ENCODE results near the gene SGTB.
"Not testable (repeated sequence)": the region's sequence is repeated elsewhere in the genome, so short reads cannot be mapped to it uniquely, and the experiment has no call there.

The SGTB gene

GRCh38 chr5:65734196-65734775, 12.4 kb upstream of the SGTB start:
- DNase-seq (ENCODE audit: low read depth), result not testable (repeated sequence)

- not testable (repeated sequence) for DNase-seq (ENCODE audit: low read depth)
Observed at GRCh38 chr5:65732046-65732445, 10.1 kb upstream of the SGTB start.

- DNase-seq (ENCODE audit: low read depth), result peak; percentile 16
Observed at GRCh38 chr5:65730910-65731309, 9.0 kb upstream of the SGTB start.

GRCh38 chr5:65728218-65728617, 6.3 kb upstream of the SGTB start:
- DNase-seq (ENCODE audit: low read depth), result peak; percentile 34

GRCh38 chr5:65727491-65728156, 5.7 kb upstream of the SGTB start:
- no peak for DNase-seq (ENCODE audit: low read depth)

GRCh38 chr5:65722575-65723403, 880 bp upstream of the SGTB start:
- DNase-seq (ENCODE audit: low read depth), result peak; percentile 79

GRCh38 chr5:65721050-65721719, 724 bp downstream of the SGTB start:
- DNase-seq (ENCODE audit: low read depth), result peak; percentile 85

- DNase-seq (ENCODE audit: low read depth), result no peak
Observed at GRCh38 chr5:65718576-65719310, 3.2 kb downstream of the SGTB start.

GRCh38 chr5:65708145-65708544, 13.8 kb downstream of the SGTB start:
- no peak for DNase-seq (ENCODE audit: low read depth)

GRCh38 chr5:65707663-65708062, 14.2 kb downstream of the SGTB start:
- DNase-seq (ENCODE audit: low read depth), result no peak

GRCh38 chr5:65704621-65705239, 17.2 kb downstream of the SGTB start:
- DNase-seq (ENCODE audit: low read depth), result no peak

- no peak for DNase-seq (ENCODE audit: low read depth)
Observed at GRCh38 chr5:65702036-65702435, 19.9 kb downstream of the SGTB start.

- DNase-seq (ENCODE audit: low read depth), result no peak
Observed at GRCh38 chr5:65699338-65699737, 22.6 kb downstream of the SGTB start.

GRCh38 chr5:65696892-65697291, 25.0 kb downstream of the SGTB start:
- DNase-seq (ENCODE audit: low read depth), result peak; percentile 21

- no peak for DNase-seq (ENCODE audit: low read depth)
Observed at GRCh38 chr5:65695896-65696295, 26.0 kb downstream of the SGTB start.

- no peak for DNase-seq (ENCODE audit: low read depth)
Observed at GRCh38 chr5:65695162-65695755, 26.6 kb downstream of the SGTB start.

- DNase-seq (ENCODE audit: low read depth), result no peak
Observed at GRCh38 chr5:65693121-65693520, 28.8 kb downstream of the SGTB start.

GRCh38 chr5:65682148-65682547, 39.8 kb downstream of the SGTB start:
- no peak for DNase-seq (ENCODE audit: low read depth)

GRCh38 chr5:65676056-65676455, 45.9 kb downstream of the SGTB start:
- not testable (repeated sequence) for DNase-seq (ENCODE audit: low read depth)

- DNase-seq (ENCODE audit: low read depth), result peak; percentile 17
Observed at GRCh38 chr5:65674749-65675148, 47.2 kb downstream of the SGTB start.

- DNase-seq (ENCODE audit: low read depth), result peak; percentile 76
Observed at GRCh38 chr5:65672796-65673195, 49.1 kb downstream of the SGTB start.
